GM18867 (cell line): ENCODE results near the gene ICA1L.
A peak's percentile ranks its signal among the peaks of the same experiment; 100 is the strongest.
"Not testable (repeated sequence)": the region's sequence is repeated elsewhere in the genome, so short reads cannot be mapped to it uniquely, and the experiment has no call there.

Experiments used
- ATAC-seq: cut with Tn5 transposase; IDR thresholded peaks from one replicate; pipeline ENCODE4 v1.9.1; 2021; ENCODE audit warnings: mild to moderate bottlenecking, moderate library complexity; ENCODE audit not compliant: unreplicated experiment

Gene ICA1L

DNA sequence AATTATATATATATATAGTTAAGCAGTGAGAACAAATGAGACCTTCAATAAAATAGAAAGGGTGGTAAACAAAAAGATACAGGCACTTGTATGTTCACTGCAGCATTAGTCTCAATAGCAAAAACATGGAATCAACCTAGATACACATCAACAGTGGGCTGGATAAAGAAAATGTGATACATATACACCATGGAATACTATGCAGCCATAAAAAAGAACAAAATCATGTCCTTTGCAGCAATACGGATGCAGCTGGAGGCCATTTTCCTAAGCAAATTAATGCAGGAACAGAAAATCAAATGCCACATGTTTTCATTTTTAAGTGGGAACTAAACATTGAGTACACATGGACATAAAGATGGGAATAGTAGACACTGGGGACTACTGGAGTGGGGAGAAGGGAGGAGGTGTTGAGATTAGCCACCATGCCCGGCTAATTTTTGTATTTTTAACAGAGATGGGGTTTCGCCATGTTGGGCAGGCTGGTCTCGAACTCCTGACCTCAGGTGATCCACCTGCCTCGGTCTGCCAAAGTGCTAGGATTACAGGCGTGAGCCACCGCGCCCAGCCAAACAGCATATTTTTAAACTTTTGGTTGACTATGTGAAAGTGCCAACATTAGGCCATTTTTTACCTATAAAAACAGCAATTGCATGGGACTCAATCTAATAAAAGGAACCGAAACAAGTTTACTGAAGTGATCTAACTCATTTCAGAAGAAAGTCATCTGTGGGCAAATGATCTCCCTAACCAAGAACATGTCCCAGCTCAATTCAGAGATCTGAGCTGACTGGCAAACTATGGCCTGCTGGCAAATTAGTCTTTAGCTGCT lies 23.7 kb downstream of the ICA1L start:
- peak; percentile 84 for ATAC-seq

DNA sequence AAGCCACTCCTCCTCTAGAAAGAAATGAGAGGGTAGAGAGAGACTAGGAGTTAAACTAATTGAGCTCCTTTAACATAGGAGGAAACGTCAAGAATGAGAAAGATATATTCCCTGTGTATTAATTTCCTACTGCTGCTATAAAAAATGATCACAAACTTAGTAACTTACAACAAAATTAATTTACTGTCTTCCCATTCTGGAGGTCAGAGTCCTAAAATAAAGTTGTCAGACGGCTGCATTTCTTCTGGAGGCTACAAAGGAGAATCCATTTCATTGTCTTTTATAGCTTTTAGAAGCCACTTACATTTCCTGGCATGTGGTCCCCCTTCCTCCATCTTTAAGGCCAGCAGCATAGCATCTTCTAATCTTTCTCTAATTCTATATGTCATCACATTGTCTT lies 26.9 kb downstream of the ICA1L start:
- no peak for ATAC-seq

DNA sequence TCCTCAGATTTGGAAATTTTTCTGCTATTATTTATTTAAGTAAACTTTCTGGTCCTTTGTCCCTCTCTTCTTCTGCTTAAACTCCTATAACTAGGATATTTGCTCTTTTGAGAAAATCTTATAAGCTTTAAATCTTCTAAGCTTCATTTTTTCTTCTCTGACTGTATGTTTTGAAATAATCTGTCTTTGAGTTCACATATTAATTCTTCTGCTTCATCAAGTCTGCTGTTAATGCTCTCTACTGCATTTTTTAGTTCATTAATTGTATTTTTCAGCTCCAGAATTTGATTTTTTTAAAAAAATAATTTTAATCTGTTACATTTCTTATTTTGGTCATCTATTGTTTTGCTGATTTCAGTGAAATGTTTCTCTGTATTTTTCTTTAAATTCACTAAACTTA lies 28.9 kb downstream of the ICA1L start:
- no peak for ATAC-seq

DNA sequence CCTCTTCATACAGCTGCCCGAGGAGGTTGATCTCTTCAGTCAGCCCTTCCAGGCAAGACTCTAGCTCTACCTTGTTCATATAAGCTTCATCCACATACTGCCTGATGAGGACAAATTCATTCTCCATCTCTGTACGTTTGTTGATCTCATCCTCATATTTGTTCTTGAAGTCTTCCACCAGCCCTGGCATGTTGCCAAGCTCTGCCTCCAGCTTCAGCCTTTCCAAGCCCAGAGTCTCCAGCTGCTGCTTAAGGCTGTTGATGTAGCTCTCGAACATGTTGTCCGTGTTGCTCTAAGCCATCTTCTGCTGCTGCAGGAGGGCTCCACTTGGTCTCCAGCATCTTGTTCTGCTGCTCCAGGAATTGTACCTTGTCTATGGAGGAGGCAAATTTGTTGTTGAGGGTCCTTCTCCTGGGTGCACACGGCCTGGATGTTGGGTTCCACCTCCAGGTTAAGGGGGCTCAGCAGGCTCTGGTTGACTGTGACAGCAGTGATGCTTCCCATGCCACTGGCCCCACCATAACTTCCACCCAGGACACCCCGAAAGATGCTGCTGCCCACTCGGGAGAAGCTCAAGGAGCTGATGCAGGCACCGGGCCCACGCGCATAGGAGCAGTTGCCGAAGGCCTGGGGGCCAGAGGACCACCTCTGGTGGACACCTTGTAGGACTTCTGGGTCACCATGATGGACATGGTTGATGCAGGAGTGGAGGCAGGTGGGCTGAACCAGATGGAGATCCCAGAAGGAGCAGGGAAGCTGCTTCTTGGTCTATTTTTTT lies 30.3 kb downstream of the ICA1L start:
- ATAC-seq: no peak

DNA sequence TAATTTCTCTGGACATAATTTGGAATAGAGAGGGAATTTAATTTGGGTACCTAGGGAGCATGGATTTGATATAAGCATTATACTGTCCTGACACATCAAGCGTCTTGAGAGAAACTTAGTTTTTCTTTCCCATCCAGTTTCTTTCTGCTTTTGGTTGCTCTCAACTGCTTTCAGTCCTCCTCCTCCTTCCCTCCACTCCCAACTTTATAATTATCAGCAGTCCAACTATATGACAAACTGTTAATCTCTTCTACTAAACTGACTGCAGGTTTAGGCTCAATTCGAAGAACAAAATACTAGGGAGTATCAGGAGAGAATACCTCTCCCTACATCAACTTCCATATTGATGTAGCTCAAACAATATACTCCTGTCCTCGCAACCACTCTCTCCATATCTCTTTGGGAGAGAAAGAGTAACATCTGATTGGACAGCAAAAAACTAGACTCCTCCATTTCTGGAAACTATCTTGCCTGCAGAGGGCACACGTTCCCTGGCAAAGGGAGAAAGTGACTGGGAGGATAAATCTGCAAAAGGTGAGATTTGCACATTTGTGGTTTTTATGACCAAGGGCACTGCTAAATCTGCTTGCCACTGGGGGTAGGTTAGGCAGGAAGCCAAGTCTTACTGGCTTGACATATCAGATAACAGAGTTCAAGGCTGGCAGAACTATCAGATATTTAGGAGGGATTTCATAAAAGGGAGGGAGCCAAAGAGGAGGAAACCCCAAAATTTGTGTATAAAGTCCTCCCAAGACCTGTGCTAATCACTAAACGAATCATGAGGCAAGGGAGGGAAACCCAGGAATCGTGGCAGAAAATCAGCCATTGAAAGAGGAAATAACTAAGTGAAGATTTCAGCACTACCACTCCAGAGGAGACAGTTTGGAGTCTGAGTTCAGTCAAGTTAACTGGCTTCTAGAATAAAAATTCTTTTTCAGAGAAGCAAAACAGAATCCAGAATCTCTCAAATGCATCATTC lies 40.0 kb downstream of the ICA1L start:
- ATAC-seq: peak; percentile 54

DNA sequence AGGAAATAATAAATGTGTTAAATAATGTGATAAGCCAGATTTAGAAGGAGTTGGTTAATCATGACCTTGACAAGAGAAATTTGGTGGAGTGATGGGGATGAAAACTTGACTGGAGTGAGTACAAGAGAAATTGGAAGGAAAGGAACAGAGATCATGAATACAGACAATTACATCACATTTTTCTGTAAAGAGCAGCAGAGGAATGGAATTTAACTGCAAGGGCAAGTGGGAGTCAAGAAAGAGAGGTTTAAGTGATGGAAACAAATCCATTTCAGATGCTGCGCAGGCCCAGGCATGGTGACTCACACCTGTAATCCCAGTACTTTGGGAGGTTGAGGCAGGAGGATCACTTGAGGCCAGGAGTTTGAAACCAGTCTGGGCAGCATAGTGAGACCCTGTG lies 46.7 kb downstream of the ICA1L start:
- no peak for ATAC-seq

DNA sequence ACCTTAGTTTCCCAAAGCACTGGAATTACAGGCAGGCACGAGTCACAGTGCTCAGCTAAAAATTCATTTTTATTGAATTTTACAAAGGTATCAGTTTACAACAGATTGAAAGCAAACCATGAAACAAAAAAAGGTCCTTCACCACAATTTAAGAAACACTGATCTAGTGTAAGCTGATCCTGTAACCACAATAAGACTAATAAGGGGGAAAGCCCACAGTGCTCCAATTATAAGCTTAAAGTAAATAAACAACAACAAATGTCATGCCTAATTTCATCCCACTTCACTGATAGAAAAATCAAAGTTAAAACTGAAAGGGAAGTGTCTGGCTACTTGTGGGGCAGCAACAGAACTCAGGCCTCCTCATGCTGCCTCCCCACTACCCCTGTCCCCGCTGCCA lies 49.2 kb downstream of the ICA1L start:
- ATAC-seq: no peak

DNA sequence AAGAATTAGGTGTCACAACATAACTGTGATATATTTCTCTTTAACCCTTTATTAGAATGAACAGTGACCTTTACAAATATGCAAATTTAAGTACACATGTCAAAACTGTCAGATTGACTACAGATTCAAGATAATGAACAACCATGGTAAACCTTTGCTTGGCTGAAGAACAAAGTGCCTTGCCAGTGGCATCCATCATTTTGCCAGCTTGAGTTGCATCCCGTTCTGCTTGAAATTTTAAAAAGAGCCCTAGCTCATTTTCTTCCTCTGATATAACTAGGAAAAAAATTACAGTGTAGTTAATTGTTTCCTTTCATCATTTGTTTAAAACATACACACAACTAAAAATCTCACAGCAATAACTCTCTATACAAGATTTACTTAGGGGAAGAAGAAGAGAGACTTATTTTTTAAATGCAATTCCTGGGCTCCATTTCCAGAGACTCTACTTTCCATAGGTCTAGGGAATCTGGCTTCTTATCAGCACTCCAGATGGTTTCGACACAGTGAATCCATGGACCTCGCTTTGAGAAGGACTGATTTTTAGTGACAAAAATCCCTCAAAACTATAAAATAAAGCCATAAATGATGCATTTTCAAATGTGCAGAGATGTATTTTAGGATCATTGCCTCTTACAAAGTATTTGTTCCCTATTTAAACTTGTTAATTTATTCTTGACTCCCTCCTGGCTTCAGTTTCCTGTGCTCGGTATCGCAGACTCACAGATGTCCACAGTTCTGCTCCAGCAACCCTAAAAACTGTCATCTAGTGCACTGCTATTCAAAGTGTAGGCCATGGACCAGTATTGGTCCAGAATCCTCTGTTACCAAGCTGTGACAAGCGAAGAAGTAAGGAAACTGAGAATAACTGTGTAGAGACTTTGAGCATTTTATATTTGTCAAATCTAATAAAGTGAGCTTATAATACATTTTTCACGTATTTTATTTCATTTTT lies 50.1 kb downstream of the ICA1L start:
- no peak for ATAC-seq

DNA sequence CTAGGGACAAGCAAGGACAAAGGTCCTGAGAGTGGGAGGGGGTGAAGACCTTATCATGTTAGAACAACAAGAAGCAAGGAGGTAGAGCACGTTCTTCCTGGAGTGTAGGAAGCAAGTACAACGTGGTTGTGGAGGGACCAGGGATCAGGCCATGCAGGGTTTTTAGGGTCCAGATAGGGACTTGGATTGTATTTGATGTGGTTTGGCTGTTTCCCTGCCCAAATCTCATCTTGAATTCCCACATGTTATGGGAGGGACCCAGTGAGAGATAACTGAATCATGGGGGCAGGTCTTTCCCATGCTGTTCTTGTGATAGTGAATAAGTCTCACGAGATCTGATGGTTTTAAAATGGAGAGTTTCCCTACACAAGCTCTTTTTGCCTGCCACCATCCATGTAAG lies 53.2 kb downstream of the ICA1L start:
- ATAC-seq: no peak

DNA sequence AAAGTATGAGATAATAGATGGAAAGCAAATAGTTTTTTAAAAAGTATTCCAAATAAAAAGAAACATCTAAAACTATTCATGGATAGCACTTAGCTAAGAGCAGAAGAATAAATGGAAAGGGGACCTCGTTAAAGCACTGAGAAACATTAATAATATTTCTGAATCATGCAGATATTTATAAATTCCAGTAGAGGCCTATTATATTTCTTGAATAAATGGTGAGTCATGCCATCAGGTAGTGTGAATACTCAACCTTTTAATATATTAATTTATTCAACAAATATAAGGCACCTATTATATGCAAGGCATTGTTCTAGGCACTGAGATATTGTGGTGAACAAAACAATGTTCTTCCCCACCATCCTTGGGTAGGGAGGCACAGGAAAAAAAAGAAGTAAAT lies 53.8 kb downstream of the ICA1L start:
- ATAC-seq: no peak

DNA sequence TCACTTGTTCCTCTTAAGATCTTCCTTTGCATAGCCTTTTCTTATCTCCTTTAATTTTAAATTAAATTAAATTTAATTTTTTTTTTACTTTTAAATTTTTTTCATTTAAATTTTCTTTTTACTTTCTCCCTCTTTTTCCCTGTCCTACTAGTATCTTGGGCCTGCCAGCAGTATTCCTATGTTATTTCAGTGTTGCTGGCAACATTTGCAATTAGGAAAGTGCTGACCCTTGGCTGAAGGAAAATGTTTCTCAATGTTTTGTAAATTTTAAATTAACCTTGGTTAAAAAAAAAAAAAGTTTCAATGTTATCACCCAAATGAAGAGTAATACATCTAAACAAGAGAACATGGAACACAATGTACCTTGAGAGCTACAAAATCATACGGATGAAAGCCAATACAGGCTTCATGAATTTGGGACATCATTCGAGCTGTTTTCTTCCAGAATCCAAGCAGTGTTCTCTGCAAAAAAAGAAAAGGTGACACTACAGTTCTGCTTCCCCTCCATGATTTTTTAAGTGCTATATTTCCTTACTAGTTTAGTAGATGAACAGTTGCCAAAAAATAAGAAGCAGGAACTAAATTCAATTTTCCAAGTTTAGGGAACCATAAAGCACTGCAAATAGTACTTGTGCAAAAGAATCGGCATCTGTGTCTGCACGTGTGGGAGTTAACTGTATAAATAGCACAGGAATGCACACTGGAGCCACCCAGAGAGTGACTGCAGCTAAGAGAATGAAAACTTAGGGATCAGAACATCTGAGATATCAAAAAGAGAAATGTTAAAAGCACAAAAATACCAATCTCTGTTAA lies 55.8 kb downstream of the ICA1L start:
- no peak for ATAC-seq

DNA sequence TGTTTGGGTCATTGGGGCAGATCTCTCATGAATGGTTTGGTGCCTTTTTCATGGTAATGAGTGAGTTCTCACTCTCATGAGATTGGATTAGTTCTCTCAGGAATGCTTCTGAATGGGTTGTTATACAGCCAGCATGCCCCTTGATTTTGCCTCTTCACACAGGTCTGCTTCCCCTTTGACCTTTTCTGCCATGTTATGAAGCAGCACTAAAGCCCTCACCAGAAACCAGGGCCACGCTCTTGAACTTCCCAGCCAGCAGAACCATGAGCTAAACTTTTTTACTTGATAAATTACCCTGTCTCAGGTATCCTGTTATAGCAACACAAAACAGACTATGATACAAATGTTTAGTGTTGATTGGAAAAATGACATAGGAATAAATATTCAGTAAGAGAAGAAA lies 57.3 kb downstream of the ICA1L start:
- no peak for ATAC-seq

DNA sequence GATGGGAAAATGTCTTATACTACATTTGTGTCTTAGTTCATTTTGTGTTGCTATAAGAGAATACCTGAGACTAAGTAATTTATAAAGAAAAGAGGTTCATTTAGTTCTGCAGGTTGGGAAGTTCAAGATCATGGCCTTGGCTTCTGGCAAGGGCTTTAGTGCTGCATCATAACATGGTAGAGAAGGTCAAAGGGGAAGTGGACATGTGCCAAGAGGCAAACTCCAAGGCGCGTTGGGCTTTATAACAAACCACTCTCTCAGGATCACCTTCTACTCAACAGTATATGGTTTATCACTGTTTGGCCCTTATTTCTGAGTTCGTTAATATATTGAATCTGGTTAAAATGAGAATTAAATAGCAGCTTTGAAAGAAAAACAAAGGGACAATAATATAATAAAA lies 58.2 kb downstream of the ICA1L start:
- no peak for ATAC-seq

DNA sequence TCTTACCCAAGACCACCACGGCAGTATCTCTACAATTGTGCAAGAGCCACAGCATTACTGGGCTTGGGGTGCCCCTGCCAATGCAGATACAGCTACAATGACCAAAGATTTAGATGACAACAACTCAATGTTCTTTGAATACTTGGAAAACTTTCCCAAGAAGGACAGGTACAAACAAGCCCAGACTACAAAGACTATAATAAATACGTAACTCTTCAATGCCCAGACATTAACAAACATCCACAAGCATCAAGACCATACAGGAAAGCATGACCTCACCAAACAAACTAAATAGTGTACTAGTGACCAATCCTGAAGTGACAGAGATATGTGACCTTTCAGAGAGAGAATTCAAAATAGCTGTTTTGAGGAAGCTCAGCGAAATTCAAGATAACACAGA lies 62.8 kb downstream of the ICA1L start:
- ATAC-seq: no peak

DNA sequence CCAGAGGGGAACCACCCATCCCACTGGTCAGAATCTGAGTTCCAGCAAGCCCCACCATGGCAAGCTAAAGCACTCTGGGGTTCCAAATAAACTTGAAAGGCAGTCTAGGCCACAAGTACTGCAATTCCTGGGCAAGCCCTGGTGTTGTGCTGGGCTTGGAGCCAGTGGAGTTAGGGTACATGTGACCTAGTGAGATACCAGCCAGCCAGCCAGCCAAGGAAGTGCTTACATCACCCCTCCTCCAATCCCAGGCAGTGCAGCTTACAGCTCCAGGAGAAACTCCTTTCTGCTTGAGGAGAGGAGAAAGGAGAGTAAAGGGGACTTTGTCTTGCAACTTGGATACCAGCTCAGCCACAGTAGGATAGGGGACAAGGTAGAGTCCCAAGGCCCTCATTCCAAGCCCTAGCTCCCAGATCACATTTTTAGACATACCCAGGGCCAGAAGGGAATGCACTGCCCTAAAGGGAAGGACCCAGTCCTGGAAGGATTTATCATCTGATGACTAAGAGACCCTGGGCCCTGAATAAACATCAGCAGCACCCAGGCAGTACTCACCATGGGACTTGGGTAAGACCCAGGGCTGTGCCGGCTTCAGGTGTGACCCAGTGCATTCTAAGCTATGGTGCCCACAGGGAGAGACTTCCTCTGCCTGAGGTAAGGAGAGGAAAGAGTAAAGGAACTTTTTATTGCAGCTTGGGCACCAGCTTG lies 64.0 kb downstream of the ICA1L start:
- ATAC-seq: not testable (repeated sequence)

DNA sequence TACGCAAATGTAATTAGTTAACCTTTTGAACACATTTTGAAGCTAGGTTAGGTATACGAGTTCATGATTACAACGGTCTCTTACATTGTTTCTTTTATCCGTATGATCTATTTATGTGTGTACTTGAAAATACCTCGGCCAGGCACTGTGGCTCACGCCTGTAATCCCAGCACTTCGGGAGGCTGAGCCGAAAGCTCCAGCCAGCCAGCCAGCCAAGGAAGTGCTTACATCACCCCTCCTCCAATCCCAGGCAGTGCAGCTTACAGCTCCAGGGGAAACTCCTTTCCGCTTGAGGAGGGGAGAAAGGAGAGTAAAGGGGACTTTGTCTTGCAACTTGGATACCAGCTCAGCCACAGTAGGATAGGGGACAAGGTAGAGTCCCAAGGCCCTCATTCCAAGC lies 65.7 kb downstream of the ICA1L start:
- not testable (repeated sequence) for ATAC-seq

DNA sequence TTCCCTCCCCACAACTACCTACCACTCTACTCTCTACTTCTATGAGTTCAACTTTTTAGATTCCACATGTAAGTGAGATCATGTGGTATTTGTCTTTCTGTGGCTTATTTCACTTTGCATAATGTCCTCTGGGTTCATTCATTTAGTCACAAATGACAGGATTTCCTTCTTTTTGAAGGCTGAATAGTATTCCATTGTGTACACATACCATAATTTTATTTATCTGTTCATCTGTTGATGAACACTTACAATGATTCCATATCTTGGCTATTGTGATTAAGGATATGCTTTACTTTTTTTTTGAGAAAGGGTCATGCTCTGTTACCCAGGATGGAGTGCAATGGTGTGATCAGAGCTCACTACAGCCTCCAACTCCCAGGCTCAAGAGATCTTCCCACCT lies 73.6 kb downstream of the ICA1L start:
- ATAC-seq: no peak

DNA sequence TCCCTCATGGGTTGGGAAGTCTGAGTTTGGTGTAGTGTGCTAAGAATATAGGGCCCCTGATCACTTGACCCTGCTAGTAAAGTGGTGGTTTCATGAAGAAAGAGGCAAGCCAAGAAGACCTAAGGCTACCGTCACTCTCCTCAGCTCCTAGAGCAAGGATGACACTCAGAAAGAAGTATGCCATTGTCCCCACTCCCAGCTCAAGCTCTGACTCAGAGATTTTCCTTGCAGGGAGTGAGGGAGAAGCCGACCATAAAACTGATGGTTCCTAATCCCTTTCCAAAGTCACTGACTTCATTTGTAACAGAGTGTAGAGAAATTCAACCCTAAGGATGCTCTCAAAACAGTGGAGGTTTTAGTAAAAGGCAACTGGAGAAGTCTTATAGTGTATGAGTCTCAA lies 80.9 kb downstream of the ICA1L start:
- no peak for ATAC-seq

DNA sequence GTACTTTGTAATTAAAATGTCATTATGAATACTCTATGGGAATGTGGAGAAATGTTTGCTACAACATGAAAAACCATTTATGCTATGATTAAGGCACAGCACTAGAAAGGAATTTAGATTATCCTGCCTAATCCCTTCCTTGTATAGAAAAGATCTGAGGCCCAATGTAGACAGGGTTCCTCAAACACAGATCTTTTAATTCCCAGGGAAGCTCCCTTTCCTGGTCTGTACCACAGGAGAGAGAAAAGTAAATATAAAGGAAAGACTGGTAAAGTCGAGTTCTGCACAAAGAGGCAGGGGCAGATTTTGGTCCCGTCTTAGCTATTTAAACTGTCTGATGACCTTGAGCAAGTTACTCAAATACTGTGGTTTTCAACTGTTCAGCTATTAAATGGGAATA lies 84.7 kb downstream of the ICA1L start:
- no peak for ATAC-seq
